Inflammatory macrophage (primary cell): ENCODE measurements around the gene TMEM95.
"Not testable (repeated sequence)": the region's sequence is repeated elsewhere in the genome, so short reads cannot be mapped to it uniquely, and the experiment has no call there.

Experiments used
- DNase-seq, 2 donors: peaks; one replicate each; pipeline ENCODE4 v3.0.0-alpha.2; 2020 to 2022

Gene TMEM95

GRCh38 chr17:7323731-7324437, 31.1 kb upstream of the TMEM95 start:
- peak; percentile 35 to 54 for DNase-seq

GRCh38 chr17:7324438-7324779, 30.5 kb upstream of the TMEM95 start:
- no peak for DNase-seq

- DNase-seq = no peak
Measured at GRCh38 chr17:7325031-7325528, 29.9 kb upstream of the TMEM95 start.

GRCh38 chr17:7326186-7326585, 28.8 kb upstream of the TMEM95 start:
- no peak for DNase-seq

GRCh38 chr17:7327056-7327455, 27.9 kb upstream of the TMEM95 start:
- DNase-seq = no peak

GRCh38 chr17:7327501-7327900, 27.5 kb upstream of the TMEM95 start:
- DNase-seq = no peak

GRCh38 chr17:7328009-7328408, 26.9 kb upstream of the TMEM95 start:
- DNase-seq = no peak

GRCh38 chr17:7328840-7329373, 26.0 kb upstream of the TMEM95 start, which contains the start of gene NEURL4:
Gene NEURL4, minus strand, starts transcription at chr17:7329335. Its CDS starts 23 bp downstream, at chr17:7329312.
- DNase-seq = peak in 1 of 2 donors; percentile 7

GRCh38 chr17:7329374-7329996, 25.5 kb upstream of the TMEM95 start:
- peak; percentile 98 to 100 for DNase-seq

- peak; percentile 26 to 71 for DNase-seq
Measured at GRCh38 chr17:7329997-7330637, 24.8 kb upstream of the TMEM95 start.

- no peak for DNase-seq
Measured at GRCh38 chr17:7330638-7331015, 24.3 kb upstream of the TMEM95 start.

GRCh38 chr17:7332111-7332510, 22.8 kb upstream of the TMEM95 start:
- no peak for DNase-seq

- DNase-seq = not testable (repeated sequence)
Measured at GRCh38 chr17:7332600-7333069, 22.3 kb upstream of the TMEM95 start.

GRCh38 chr17:7334938-7335538, 19.9 kb upstream of the TMEM95 start:
- DNase-seq = no peak

- not testable (repeated sequence) for DNase-seq
Measured at GRCh38 chr17:7335765-7336164, 19.2 kb upstream of the TMEM95 start.

- DNase-seq = peak; percentile 27 to 31
Measured at GRCh38 chr17:7336240-7337175, 18.4 kb upstream of the TMEM95 start, which contains the start of gene ACAP1. Gene ACAP1, plus strand, starts transcription at chr17:7336529. Its CDS starts 206 bp downstream, at chr17:7336735.

GRCh38 chr17:7337600-7337999, 17.4 kb upstream of the TMEM95 start:
- not testable (repeated sequence) for DNase-seq

GRCh38 chr17:7340179-7340578, 14.8 kb upstream of the TMEM95 start:
- peak; percentile 15 to 50 for DNase-seq

GRCh38 chr17:7341842-7342241, 13.1 kb upstream of the TMEM95 start:
- DNase-seq = no peak

GRCh38 chr17:7343250-7343649, 11.7 kb upstream of the TMEM95 start:
- no peak for DNase-seq
